ENCODE results near the gene LRRK1.

The LRRK1 gene

DNA sequence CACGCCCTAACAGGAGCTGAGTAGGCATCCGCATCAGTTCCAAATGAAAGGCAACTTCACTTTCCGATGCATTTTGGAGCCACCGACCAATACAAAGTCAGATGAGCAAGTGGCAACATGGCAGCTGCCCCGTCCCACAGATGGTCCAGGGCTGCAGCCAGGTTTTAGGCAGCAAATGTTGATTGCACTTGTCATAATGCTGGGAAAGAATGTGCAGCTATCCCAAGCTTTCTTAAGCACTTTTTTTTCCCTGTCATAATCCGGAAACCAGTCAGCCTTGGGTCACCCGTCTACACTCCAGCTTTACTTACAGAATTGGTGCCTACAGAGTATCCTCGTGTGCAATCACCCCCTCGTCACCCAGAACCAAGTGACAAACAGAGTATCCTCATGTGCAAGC, 185.0 kb downstream of the LRRK1 start:
- in situ Hi-C loops (cut with MboI; ENCODE audit: low pct_unique_long_range_greater_than_20kb, low sequenced_read_pairs, unreplicated experiment) = no loop called here
- no peak for DNase-seq (ENCODE audit: low spot score)
- TF ChIP-seq, protein P1, sequence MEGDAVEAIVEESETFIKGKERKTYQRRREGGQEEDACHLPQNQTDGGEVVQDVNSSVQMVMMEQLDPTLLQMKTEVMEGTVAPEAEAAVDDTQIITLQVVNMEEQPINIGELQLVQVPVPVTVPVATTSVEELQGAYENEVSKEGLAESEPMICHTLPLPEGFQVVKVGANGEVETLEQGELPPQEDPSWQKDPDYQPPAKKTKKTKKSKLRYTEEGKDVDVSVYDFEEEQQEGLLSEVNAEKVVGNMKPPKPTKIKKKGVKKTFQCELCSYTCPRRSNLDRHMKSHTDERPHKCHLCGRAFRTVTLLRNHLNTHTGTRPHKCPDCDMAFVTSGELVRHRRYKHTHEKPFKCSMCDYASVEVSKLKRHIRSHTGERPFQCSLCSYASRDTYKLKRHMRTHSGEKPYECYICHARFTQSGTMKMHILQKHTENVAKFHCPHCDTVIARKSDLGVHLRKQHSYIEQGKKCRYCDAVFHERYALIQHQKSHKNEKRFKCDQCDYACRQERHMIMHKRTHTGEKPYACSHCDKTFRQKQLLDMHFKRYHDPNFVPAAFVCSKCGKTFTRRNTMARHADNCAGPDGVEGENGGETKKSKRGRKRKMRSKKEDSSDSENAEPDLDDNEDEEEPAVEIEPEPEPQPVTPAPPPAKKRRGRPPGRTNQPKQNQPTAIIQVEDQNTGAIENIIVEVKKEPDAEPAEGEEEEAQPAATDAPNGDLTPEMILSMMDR (IDR thresholded peaks at IDR 0.05; ENCODE audit: extremely low read depth, insufficient read depth, missing control alignments) = no peak

DNA sequence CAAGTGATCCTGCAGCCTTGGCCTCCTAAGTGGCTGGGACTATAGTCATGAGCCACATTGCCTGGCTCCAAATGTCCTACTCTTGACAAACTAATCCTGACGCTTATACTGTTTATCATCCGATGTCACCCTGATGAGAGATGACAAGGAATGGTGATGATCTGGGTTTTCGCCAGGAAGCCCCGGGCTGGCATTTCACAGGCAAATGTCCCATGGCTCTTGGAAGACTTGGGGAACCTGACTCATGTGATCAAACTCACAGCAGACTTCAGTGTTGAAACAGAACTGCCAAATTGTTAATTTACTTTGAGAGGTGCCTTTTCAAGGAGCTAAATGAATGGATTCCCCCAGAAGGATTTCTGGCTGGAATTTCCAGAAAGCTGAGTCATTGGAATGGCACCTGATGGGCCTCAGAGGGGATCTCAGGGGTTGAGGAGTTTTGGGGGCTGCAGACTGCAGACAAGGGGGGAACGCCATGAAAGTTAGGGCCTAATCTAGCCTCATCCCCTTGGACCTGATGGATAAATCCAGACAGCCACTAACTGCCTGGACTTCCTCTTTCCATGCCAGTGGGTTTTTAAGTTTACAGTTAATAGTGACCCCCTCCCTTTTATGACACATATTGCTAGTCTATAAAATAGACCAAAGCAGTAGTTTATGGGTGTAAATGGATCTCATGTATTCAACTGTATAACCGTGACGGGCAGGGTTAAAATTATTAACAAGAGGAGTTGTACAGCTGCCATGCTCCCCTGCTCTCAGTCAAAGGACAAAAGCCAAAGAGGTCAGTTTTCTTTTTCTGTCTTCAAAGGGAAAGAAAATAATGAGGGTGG, 186.1 kb downstream of the LRRK1 start:
- TF ChIP-seq, protein P1 (IDR thresholded peaks at IDR 0.05; ENCODE audit: extremely low read depth, insufficient read depth, missing control alignments) = no peak
- no peak for DNase-seq (ENCODE audit: low spot score)
- in situ Hi-C loops (cut with MboI; ENCODE audit: low pct_unique_long_range_greater_than_20kb, low sequenced_read_pairs, unreplicated experiment) = no loop called here

DNA sequence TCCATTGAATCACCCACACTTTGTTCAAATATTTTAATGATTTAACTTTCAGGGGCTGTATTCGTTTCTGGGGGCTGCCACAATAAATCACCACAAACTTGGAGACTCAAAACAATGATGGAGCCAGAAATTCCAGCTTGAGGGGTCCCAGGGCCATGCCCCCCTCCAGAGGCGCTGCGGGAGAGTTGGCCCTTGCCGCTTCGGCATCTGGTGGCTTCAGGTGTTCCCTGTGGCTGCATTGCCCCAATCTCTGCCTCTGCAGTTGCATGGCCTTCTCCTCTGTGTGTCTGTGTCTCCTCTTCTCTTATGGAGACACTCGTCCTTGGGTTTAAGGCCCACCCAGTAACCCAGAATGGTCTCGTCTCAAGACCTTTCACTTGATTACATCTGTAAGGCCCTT, 187.9 kb downstream of the LRRK1 start:
- TF ChIP-seq, protein P1 (IDR thresholded peaks at IDR 0.05; ENCODE audit: extremely low read depth, insufficient read depth, missing control alignments) = no peak
- in situ Hi-C loops (cut with MboI; ENCODE audit: low pct_unique_long_range_greater_than_20kb, low sequenced_read_pairs, unreplicated experiment) = no loop called here
- DNase-seq (ENCODE audit: low spot score) = no peak

DNA sequence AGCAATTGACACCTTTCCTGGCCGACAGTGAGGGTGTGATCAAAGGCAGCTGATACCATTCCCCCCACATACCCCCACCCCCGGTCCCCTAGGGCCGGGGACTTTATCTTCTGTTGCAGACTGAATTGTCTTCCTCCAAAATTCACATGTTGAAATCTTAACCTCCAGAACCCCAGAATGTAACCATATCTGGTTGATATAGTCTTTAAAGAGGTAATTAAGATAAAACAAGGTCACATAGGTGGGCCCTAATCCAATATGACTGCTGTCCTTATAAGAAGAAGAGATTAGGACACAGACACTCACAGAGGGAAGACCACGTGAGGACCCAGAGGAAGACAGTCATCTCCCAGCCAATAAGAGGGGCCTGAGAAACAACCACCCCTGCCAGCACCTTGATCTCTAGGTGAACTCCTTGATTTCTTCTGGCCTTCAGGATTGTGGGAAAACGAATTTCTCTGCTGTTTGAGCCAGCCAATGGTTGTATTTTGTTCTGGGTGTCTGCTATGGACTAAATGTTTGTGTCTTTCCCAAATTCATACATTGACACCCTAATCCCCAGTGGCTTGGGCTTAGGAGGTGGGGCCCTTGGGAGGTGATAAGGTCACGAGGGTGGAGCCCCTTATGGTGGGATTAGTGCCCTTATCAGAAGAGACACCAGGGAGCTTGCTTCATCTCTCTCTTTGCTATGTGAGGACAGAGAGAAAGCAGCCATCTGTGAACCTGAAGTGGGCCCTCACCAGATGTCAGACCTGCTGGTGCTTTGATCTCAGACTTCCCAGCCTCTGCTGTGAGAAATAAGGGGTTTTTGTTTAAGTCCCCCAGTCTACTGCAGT, 188.7 kb downstream of the LRRK1 start:
- in situ Hi-C loops (cut with MboI; ENCODE audit: low pct_unique_long_range_greater_than_20kb, low sequenced_read_pairs, unreplicated experiment) = no loop called here
- TF ChIP-seq, protein P1 (IDR thresholded peaks at IDR 0.05; ENCODE audit: extremely low read depth, insufficient read depth, missing control alignments) = no peak
- DNase-seq (ENCODE audit: low spot score) = no peak

DNA sequence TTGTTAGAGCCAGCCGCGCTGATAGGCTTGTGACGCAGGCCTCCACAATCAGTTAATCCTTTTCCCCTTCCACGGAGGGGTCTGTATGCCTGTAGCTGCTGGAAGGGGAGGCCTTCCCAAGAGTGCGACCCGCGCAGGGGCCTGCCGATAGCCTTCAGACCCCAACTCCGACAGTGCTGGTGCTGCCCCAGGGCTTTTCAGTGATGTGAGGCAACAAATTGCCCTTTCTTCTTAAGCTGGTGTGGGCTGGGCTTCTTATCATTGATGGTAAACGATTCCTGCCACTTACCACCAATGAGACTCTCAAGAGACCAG, 189.3 kb downstream of the LRRK1 start:
- DNase-seq (ENCODE audit: low spot score) = no peak
- in situ Hi-C loops (cut with MboI; ENCODE audit: low pct_unique_long_range_greater_than_20kb, low sequenced_read_pairs, unreplicated experiment) = no loop called here
- TF ChIP-seq, protein P1 (IDR thresholded peaks at IDR 0.05; ENCODE audit: extremely low read depth, insufficient read depth, missing control alignments) = no peak

DNA sequence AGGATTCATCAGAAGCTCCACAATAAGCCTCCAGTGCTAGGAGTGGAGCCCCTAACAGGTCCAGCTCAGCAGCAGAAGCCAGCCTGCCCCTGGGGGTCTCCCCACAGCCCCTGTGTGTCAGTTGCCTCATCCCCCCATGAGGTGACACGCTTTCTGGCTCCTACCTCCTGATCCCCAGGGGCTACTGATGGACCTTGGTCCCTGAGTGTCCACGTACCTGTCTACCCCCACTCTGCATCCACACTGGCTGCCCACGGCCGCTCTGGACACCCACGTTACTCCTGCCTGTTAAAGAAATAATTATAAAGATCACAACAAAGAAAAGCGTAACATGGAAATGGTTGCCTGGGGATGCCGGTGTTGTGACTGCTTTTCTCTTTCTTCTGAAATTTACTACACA, 189.6 kb downstream of the LRRK1 start:
- TF ChIP-seq, protein P1 (IDR thresholded peaks at IDR 0.05; ENCODE audit: extremely low read depth, insufficient read depth, missing control alignments) = no peak
- no peak for DNase-seq (ENCODE audit: low spot score)
- in situ Hi-C loops (cut with MboI; ENCODE audit: low pct_unique_long_range_greater_than_20kb, low sequenced_read_pairs, unreplicated experiment) = no loop called here
